Measurements from ENCODE around the gene KYNU.
"Not testable (repeated sequence)": the region's sequence is repeated elsewhere in the genome, so short reads cannot be mapped to it uniquely, and the experiment has no call there.

Gene KYNU

GRCh38 chr2:142914507-142915313 lies 37.2 kb downstream of the KYNU start:
- DNase-seq (ENCODE audit: low read depth in 1 of 2, low spot score in 1 of 2) = no peak

DNA sequence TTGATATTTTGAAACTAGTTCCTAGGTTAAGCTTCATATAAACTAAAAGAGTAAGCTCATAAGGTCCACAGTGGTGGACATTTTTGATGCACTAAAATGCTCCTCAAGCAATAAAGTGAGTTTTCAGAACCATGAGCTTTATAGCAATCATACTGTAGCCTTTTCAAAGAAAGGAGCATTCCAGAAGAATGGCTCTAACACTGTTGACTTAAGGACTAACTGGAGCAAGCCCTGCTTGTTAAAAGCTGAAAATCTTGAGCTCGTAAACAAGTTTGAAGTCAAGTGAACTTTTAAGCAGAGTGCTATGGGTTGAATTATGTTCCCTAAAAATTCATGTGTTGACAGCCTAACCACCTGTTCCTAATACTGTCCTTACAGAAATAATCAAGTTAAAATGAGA lies 38.0 kb downstream of the KYNU start:
- no peak for DNase-seq (ENCODE audit: low read depth in 1 of 2, low spot score in 1 of 2)

DNA sequence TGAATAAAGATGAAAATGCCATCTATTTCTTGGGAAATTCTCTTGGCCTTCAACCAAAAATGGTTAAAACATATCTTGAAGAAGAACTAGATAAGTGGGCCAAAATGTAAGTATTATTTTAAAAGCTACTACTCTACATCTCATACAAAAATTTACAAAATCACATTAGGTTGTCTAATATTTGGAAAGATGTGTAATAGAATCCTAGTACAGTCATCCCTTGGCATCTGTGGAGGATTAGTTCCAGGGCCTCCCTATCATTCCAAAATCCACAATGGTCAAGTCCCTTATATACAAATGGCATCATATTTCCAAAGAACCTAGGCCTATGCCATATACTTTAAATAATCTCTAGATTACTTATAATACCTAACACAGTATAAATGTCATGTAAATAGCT lies 41.2 kb downstream of the KYNU start:
- DNase-seq (ENCODE audit: low read depth in 1 of 2, low spot score in 1 of 2) = no peak

GRCh38 chr2:142920571-142920970 lies 43.1 kb downstream of the KYNU start:
- DNase-seq (ENCODE audit: low read depth in 1 of 2, low spot score in 1 of 2) = no peak

DNA sequence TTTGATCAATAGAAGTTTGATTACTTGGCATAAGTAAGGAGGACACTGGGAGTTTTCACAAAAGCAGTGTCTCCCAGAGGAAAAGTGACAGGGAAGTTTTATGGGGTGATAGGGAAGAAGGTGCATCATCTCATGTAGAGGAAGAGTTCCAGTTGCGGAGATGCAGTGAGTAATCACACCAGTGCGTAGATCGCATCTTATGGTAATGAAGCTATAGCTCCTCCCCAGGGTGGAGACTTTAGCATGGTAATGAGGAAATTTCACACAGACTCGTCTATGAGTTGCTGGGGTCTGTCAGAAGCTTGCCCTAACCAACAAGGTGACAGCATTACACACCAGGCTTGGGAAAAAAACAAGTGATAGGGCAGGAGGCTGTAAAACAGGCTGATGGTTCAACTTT lies 49.0 kb downstream of the KYNU start:
- DNase-seq (ENCODE audit: low read depth in 1 of 2, low spot score in 1 of 2) = no peak

- no peak for DNase-seq (ENCODE audit: low read depth in 1 of 2, low spot score in 1 of 2)
These were observed 53.5 kb downstream of the KYNU start for GRCh38 chr2:142930835-142931398.

- no peak for DNase-seq (ENCODE audit: low read depth in 1 of 2, low spot score in 1 of 2)
These were observed 56.5 kb downstream of the KYNU start for GRCh38 chr2:142933916-142934315.

DNA sequence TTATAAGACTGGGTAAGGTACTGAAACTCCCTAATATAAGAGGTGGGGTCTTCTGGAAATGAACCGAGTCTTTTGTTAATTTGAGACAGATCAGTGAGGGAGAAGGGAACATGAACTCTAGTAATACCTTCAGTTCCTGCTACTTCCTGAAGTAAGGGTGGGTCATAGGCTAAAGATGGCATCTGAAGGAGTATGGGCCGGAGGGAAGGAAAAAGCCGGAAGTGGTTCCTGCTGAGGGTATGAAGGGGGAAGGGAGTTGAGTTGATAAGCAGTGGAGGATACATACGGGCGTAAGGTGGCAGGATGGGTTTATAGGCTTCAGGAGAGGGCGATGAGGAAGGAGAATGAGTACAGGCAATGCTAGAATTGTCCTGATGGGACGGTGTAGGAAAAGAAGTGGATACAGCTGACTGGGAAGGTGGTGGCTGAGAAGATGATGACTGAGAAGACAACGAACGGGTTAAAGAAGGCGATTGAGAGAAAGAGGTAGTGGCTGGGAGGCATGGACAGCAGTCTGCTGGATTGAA lies 58.2 kb downstream of the KYNU start:
- no peak for DNase-seq (ENCODE audit: low read depth in 1 of 2, low spot score in 1 of 2)

DNA sequence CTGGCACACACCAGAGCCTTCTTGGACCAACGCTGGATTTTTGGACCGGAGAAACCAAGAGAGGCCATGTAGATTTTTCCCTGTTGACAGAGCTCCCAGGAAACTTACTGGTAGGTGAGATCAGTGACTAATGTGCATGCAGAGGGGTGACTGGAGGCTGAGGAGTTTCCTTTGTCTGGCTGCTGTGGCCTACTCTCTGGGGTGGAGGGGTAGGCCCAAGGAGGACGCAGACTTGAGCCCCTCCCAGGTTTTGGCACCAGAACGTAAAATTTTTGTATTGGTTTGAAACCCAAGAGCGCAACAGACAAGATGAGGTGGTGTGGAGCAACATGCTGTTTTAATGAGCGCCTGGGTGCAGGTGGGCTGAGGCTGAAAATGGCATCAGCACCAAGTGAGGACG lies 59.2 kb downstream of the KYNU start:
- DNase-seq (ENCODE audit: low read depth in 1 of 2, low spot score in 1 of 2) = no peak

DNA sequence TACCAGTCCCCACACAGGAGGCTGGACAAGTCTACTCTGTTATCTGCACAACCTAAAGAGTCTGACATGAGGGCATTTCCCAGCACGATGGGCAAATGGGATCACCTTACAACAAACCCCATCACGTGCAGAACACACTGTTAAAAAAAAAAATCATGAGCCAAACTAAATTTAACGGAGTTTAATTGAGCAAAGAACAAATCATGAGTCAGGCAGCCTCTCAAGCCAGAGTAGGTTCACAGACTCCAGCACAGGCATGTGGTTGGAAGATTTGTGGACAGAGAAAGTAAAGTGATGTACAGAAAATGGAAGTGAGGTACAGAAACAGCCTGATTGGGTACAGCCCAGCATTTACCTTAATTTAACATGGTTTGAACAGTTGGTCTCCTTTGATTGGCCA lies 59.9 kb downstream of the KYNU start:
- no peak for DNase-seq (ENCODE audit: low read depth in 1 of 2, low spot score in 1 of 2)

GRCh38 chr2:142938240-142938639 lies 60.8 kb downstream of the KYNU start:
- no peak for DNase-seq (ENCODE audit: low read depth in 1 of 2, low spot score in 1 of 2)

GRCh38 chr2:142940606-142941223 lies 63.3 kb downstream of the KYNU start:
- no peak for DNase-seq (ENCODE audit: low read depth in 1 of 2, low spot score in 1 of 2)

DNA sequence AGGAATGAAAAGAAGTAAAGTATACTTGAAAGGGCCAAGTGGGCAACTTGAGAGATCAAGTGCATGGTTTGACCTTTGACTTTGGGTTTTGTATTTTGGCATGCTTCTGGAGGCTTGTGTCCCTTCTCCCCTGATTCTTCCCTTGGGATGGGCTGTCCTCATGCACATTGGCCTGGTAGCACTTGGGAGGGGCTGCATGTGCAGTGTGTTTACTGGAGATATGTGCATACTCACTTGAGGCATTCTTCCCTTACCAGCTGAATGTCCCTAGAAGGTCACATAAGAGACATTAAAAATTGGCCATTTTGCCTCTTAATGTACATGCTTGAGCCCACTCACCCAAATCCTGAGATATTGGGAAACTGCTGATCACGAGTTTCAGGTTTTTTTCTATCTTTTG lies 65.2 kb downstream of the KYNU start:
- no peak for DNase-seq (ENCODE audit: low read depth in 1 of 2, low spot score in 1 of 2)

- no peak for DNase-seq (ENCODE audit: low read depth in 1 of 2, low spot score in 1 of 2)
These were observed 66.8 kb downstream of the KYNU start for GRCh38 chr2:142944264-142944663.

- no peak for DNase-seq (ENCODE audit: low read depth in 1 of 2, low spot score in 1 of 2)
These were observed 67.3 kb downstream of the KYNU start for GRCh38 chr2:142944721-142945120.

GRCh38 chr2:142946941-142947340 lies 69.5 kb downstream of the KYNU start:
- DNase-seq (ENCODE audit: low read depth in 1 of 2, low spot score in 1 of 2) = no peak

DNA sequence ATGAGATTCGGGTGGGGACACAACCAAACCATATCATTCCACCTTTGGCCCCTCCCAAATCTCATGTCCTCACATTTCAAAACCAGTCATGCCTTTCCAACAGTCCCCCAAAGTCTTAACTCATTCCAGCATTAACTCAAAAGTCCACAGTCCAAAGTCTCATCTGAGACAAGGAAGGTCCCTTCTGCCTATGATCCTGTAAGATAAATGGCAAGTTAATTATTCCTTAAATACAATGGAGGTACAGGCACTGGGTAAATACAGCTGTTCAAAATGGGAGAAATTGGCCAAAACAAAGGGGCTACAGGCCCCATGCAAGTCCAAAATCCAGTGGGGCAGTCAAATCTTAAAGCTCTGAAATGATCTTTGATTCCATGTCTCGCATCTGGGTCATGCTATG lies 71.3 kb downstream of the KYNU start:
- not testable (repeated sequence) for DNase-seq (ENCODE audit: low read depth in 1 of 2, low spot score in 1 of 2)

- DNase-seq (ENCODE audit: low read depth in 1 of 2, low spot score in 1 of 2) = not testable (repeated sequence)
These were observed 72.9 kb downstream of the KYNU start for GRCh38 chr2:142950323-142950722.

DNA sequence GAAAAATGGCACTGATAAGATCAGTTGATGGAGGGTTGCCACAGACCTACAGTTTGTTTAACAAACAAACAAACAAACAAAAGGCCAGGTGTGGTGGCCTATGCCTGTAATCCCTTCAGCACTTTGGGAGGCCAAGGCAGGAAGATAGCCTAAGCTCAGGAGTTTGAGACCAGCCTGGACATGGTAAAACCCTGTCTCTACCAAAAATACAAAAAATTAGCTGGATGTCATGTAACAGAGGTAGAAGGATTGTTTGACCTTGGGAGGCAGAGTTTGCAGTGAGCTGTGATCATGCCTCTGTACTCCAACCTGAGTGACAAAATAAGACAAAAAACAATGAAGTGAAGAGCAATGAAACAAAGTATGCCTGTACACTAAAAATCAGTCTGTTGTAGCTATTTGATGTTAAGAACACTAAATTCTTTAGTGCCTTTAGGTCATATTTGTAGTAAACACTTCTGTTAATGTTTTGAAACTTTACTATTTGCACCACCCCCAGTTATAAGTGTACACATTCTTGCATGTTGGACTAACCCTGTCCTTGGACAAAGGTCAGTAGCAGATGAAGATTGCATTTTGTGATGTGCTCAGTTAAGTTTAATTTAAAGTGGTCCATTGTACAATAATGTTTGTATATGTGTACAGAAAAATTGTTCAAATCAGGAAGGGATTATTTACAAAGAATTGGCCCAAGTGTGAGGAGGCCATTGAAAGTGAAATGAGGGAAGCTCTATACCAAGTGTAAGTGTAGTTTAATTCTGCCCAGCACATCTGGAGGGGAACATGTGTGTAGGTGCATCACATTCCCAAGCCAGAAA lies 73.9 kb downstream of the KYNU start:
- DNase-seq (ENCODE audit: low read depth in 1 of 2, low spot score in 1 of 2) = no peak

DNA sequence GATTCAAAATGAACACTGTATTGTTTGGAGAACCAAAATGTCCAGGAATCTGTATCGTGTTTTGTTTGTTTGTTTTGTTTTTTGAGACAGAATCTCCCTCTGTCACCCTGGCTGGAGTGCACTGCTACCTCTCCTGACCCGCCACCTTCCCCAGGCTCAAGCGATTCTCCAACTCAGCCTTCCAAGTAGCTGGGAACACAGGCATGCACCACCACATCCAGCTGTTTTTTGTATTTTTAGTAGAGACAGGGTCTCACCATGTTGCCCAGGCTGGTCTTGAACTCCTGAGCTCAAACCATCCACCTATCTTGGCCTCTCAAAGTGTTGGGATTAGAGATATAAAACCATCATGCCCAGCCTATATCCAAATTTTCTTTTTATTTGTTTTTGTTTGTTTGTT lies 74.6 kb downstream of the KYNU start:
- no peak for DNase-seq (ENCODE audit: low read depth in 1 of 2, low spot score in 1 of 2)

GRCh38 chr2:142952793-142953494 lies 75.5 kb downstream of the KYNU start:
- DNase-seq (ENCODE audit: low read depth in 1 of 2, low spot score in 1 of 2) = no peak
